NCI-H146 treated with DMSO at 0.1 percent for 48 hours (cell line): ENCODE measurements around the gene FAM13A.

Experiments
- DNase-seq: peaks from one replicate; lab custom pipeline; 2025; ENCODE audit not compliant: unreplicated experiment; lab: John Stamatoyannopoulos, UW

FAM13A gene

GRCh38 chr4:88792821-88793220 is 264.2 kb downstream of the FAM13A start:
- DNase-seq, result no peak

DNA sequence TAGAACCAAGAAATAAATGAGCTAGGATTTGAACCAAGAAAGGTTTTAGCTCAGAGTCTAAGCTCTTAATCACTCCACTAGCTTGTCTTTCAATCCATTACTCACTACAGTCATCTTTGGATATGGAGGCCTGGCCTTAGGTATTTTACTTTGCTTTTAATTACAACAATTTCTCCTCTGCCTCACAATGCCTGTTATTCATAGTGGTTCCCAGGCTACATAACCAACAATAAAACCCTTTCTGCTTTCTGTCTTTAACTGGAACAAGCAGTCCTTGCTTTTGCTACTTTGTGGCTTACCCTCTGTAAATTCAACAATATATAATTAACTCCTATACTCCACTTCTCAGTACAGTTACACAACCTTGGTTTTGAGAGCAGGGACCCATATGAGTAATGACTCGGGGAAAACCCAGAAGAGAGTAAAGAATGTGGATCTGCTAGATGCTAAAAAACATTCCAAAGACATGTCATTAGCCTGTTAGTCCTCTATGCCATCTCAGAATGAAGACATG is 264.7 kb downstream of the FAM13A start:
- no peak for DNase-seq

- DNase-seq, result no peak
Observed at GRCh38 chr4:88791274-88791673, 265.7 kb downstream of the FAM13A start.

DNA sequence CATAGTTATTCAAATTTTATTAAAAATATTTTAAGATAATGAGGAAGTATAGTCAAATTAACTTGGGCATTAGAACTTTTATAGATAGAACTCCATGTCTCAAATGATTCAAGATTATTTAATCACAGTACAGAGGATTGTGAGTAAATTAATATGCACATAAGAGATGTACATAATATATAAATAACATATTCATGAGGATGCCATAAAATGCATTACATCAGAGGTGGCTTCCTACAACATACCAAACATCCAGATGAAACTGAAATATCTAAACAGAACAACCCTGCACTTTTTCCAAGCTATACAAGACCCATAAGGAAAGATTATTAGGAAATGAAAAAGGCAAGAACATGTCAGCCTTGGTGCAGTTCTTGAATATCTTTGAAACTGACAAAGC is 268.1 kb downstream of the FAM13A start:
- DNase-seq, result no peak

DNA sequence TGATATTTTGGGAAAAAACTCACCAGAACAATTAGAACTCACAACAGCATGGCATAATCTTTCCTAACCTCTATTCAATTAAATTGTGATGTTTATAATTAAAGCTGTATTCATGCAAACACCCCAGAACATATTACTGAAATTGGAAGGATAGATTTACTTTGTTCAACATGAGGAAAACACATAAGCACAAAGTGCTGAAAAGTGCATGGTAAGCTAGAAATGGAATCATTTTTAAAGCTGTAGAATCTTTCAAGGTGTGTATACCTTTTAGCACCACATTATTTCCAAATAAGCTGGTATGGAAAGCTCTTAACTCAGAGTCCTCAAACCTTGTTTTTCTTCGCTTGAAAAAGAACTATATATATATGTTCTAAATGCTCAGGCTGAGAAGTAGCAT is 268.6 kb downstream of the FAM13A start:
- no peak for DNase-seq

GRCh38 chr4:88786011-88786410 is 271.0 kb downstream of the FAM13A start:
- DNase-seq, result no peak

- DNase-seq, result no peak
Observed at GRCh38 chr4:88780389-88780788, 276.6 kb downstream of the FAM13A start.

- no peak for DNase-seq
Observed at GRCh38 chr4:88779431-88779830, 277.6 kb downstream of the FAM13A start.

GRCh38 chr4:88775529-88775928 is 281.5 kb downstream of the FAM13A start:
- no peak for DNase-seq

- no peak for DNase-seq
Observed at GRCh38 chr4:88775026-88775425, 282.0 kb downstream of the FAM13A start.

- DNase-seq, result no peak
Observed at GRCh38 chr4:88771883-88772450, 285.0 kb downstream of the FAM13A start.

DNA sequence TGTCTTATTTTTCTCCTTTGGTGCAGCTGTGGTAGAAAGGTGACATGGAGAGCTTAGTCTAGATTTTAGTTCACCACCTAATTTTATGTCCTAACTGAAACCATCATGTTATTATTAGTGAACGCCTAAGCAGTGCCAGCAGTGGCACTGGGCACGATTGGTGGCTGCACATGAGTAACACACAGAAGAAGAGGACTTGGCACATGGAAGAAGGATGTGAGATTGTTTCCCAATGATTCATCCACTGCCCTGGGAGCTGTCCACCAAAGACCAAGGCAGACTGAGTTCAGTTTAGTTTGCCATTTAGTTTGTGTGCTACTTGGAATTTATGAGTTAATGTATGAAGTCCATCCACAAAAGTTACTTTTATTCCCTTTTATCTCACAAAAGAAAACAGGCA is 291.3 kb downstream of the FAM13A start:
- DNase-seq, result no peak

- no peak for DNase-seq
Observed at GRCh38 chr4:88763075-88763474, 293.9 kb downstream of the FAM13A start.

DNA sequence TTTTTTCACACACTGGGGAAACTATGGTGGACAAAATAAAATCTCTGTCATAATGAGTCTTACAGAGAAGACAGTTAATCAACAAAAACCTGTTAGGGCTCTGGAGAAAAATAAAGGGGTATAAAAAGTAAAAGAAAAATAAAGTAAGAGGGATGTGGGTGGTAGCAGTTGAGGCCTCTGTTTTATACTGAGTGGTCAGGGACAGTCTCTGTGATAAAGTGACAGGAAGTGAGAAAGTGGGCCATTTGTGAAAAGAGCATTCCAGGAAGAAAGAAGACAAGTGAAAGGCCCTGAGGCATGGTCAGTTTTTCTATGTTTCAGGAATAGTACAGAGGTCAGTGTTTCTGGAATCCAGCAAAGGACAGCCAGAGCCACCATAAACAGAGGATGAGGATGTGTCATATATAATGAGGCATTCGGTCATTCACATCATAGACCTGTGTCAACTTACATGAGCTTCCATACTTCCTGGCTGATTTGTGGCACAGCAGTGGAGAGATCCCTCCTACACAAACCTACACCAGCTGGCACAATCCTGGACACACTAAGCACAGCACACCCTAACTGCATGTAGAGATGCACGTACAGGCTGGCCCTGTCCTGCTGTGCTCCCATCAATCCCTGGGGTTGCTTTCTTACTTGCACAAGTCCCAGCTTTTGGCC is 295.0 kb downstream of the FAM13A start:
- DNase-seq, result no peak

GRCh38 chr4:88761342-88761741 is 295.6 kb downstream of the FAM13A start:
- DNase-seq, result no peak

- no peak for DNase-seq
Observed at GRCh38 chr4:88759895-88760290, 297.1 kb downstream of the FAM13A start.

- DNase-seq, result peak; percentile 0
Observed at GRCh38 chr4:88759039-88759894, 297.7 kb downstream of the FAM13A start.

GRCh38 chr4:88758264-88758663 is 298.7 kb downstream of the FAM13A start:
- DNase-seq, result no peak

GRCh38 chr4:88757776-88758175 is 299.2 kb downstream of the FAM13A start:
- no peak for DNase-seq

- DNase-seq, result no peak
Observed at GRCh38 chr4:88757067-88757466, 299.9 kb downstream of the FAM13A start.

- DNase-seq, result no peak
Observed at GRCh38 chr4:88756149-88756548, 300.8 kb downstream of the FAM13A start.

GRCh38 chr4:88755454-88755853 is 301.5 kb downstream of the FAM13A start:
- no peak for DNase-seq
